IPS-15b (cell line): ENCODE data around the gene ASTN2.

Experiments used
- H3K27me3 ChIP-seq: one replicate; pipeline ENCODE4 v1.6.1; 2013; ENCODE audit warnings: low read length; ENCODE audit not compliant: control insufficient read depth, insufficient read depth
- H3K36me3 ChIP-seq: one replicate; pipeline ENCODE4 v1.6.1; 2013; ENCODE audit warnings: low read length; ENCODE audit not compliant: control insufficient read depth, insufficient read depth
- H3K4me1 ChIP-seq: one replicate; pipeline ENCODE4 v1.6.1; 2013; ENCODE audit warnings: mild to moderate bottlenecking, low read length; ENCODE audit not compliant: control insufficient read depth, insufficient read depth
- H3K4me3 ChIP-seq: one replicate; pipeline ENCODE4 v1.5.1; 2013; ENCODE audit warnings: low read depth, low read length
- H3K9ac ChIP-seq: one replicate; pipeline ENCODE4 v1.6.1; 2013; ENCODE audit warnings: low read depth, mild to moderate bottlenecking, low read length
- H3K9me3 ChIP-seq: one replicate; pipeline ENCODE4 v1.6.1; 2013; ENCODE audit warnings: mild to moderate bottlenecking, low read length; ENCODE audit not compliant: control insufficient read depth, insufficient read depth

ASTN2 gene

GRCh38 chr9:116471093-116471906 lies 943.6 kb downstream of the ASTN2 start:
- no peak overlapping the region for H3K9ac ChIP-seq
- peaks cover 20% of the 10 kb centered on the region for H3K4me1 ChIP-seq
- H3K9me3 ChIP-seq: no peaks in the 10 kb centered on the region
- no peaks in the 10 kb centered on the region for H3K27me3 ChIP-seq
- H3K36me3 ChIP-seq: no peaks in the 10 kb centered on the region
- peak overlapping the region; percentile 20 for H3K4me3 ChIP-seq

DNA sequence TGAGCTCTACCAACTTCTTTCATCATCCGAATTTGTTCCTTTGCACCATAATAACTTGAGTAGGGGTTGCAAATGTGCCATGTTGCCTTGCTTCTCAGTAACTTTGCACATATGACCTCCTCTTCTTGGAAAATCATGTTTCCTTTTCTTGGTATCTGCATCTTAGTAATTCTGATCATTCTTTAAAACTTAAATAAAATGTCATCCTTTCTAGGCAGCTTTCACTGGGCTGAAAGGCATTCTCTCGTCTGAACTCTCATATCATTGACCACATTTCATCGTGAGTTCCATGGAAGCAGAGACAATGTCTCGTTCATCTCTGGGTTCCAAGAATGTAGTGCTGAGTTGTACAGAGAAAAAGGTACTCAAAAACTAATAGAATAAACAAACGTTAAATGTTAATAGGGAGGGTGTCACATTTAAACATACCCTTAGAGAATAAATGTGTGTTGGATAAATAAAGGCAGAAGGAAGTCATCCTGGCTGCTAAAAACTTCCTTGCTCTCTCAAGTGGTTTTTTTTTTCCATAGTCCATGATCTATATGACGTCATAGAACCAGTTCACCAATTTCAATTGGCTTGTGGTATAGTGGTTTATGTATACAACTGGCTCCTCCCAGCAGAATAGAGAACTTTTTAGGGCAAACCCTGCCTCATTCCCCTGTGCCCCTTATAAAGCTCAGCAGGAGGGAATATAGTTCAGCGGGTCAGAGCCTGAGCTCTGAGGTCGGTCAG lies 945.9 kb downstream of the ASTN2 start:
- peaks cover 20% of the 10 kb centered on the region for H3K4me1 ChIP-seq
- H3K9ac ChIP-seq: no peak overlapping the region
- no peaks in the 10 kb centered on the region for H3K9me3 ChIP-seq
- no peak overlapping the region for H3K4me3 ChIP-seq
- H3K36me3 ChIP-seq: no peaks in the 10 kb centered on the region
- H3K27me3 ChIP-seq: no peaks in the 10 kb centered on the region

DNA sequence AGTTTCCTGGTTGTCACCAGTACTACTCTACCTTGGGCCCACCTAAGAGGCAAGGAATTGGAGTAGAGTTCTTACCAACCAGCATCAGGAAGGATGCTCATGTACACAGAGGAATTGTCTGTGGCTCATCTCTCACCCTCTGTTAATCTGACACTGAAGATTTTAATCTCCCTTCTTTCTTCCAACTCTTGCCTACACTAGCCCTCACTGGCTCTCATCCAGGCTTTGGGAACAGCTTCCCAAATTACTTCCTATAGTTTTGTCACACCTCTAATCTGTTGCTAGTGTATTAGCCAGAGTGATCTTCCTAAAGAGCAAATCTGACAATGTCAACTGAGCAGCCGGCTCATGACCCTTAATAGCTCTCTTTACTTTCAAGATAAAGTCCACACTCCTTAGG lies 946.5 kb downstream of the ASTN2 start:
- Histone ChIP-seq H3K9me3 (no peaks in the 10 kb centered on the region), H3K36me3 (no peaks in the 10 kb centered on the region), H3K4me1 (peaks cover 20% of the 10 kb centered on the region), H3K9ac (no peak overlapping the region), H3K4me3 (no peak overlapping the region), H3K27me3 (no peaks in the 10 kb centered on the region)

DNA sequence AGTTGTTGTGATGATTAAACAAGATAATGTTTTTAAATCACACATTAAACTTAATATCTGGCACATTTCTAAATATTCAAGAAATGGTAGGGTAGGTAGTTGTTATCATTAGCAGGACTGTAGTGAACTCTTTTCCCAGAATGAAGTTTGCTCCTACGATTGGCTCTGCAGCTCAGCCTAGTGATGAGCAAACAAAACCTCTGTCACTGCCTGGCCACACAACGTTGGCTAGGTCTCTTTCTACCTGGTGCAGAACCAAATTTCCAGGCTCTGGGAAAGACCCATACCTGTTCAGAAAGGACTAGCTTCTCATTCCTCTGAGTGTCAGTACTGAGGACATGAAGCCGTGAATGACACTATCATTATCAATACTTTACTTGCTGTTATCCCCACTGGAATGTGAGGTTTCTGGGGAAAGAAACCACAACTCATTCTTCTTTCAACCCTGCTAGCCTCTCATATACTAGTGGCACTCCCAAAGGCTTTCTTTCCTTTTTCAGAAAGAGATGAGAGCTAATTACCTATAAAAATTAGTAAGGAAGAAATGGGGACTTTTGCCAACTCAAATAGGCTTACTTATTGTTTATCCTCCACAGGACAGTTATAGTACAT lies 947.0 kb downstream of the ASTN2 start:
- no peaks in the 10 kb centered on the region for H3K36me3 ChIP-seq
- no peaks in the 10 kb centered on the region for H3K9me3 ChIP-seq
- H3K27me3 ChIP-seq: no peaks in the 10 kb centered on the region
- no peak overlapping the region for H3K9ac ChIP-seq
- peaks cover 20% of the 10 kb centered on the region for H3K4me1 ChIP-seq
- H3K4me3 ChIP-seq: no peak overlapping the region

DNA sequence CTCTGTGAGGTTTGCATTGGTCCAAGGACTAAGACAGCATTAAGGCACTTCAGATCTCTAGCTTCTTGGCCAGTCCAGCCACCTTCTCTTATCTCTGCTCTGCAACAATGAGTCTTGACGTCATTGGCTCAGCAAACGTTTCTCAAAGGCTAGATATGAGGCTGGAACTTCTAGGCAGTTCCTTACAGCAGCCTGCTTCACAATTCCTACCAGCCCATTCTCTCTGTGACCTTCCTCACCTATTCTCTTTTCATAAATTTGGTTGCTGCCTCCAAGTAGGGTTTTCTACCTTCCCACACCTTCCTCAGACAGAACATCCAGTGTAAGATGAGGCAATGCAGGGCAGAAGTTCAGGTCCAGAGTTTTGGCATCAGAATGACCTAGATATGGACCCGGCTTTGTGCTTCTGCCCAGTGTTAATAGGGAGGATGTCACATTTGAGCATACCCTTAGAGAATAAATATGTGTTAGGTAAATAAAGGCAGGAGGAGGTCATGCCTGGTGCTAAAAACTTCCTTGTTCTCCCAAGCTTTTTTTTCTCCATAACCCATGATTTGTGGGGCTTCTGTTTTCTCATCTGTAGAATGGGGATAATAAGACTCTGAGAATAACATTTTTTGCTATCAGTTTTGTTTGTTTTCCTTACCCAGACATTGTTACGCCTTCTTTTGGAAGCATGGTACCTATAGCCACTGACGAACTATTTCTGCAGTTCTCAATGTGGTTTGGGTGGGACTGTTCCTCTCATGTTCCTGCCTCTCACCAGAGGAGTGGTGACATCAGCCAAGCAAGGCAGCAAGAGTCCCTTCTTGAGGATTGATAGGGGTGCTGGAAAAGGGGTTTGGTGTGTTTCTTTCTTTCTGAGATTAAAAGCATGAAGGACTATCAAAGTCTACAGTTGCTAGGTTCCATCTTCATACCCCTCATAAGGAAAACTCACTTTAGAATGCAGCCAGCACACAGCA lies 948.3 kb downstream of the ASTN2 start:
- H3K4me1 ChIP-seq: peaks cover 11% of the 10 kb centered on the region
- no peak overlapping the region for H3K9ac ChIP-seq
- no peaks in the 10 kb centered on the region for H3K27me3 ChIP-seq

DNA sequence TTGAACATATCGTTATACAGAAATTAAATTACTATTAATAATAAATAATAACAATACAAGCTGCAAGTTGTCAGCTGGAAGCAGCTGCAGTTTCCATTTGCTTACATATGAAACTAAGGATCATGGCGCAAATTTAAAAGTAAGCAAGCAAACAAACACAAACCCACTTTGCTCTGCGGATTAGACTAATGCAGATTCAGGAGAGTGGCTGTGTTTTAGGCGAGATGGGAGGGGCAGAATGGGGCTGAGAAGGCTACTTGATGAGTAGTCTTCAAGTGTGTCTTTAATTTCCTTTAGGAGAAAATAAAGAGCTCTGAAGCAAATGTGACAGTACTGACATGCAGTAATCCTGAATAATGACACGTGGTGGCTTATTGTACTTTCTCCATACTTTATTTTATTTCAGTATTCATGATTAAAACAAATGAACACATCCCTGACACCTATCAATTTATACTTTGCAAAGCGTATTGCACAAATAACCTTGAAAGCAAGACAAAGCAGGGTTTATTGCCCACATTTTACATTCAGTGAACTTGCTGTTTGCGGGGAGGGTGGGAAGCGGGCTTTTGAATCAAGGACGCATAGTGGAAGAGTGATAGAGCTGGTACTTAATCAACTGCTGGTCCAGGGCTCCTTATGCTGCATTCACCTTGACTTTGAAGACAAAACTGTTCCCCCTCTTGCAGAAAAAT lies 949.1 kb downstream of the ASTN2 start:
- H3K27me3 ChIP-seq: no peaks in the 10 kb centered on the region
- no peak overlapping the region for H3K9ac ChIP-seq
- no peaks in the 10 kb centered on the region for H3K36me3 ChIP-seq
- no peaks in the 10 kb centered on the region for H3K9me3 ChIP-seq
- H3K4me3 ChIP-seq: no peak overlapping the region
- peaks cover 6% of the 10 kb centered on the region for H3K4me1 ChIP-seq

More for the DNA sequence above, 948.3 kb downstream of the ASTN2 start:
- H3K4me3 ChIP-seq: no peak overlapping the region
- no peaks in the 10 kb centered on the region for H3K9me3 ChIP-seq
- H3K36me3 ChIP-seq: no peaks in the 10 kb centered on the region

- Histone ChIP-seq H3K9ac (no peak overlapping the region), H3K27me3 (no peaks in the 10 kb centered on the region), H3K9me3 (no peaks in the 10 kb centered on the region), H3K4me1 (no peaks in the 10 kb centered on the region), H3K36me3 (no peaks in the 10 kb centered on the region), H3K4me3 (no peak overlapping the region)
Observed at GRCh38 chr9:116464987-116465571, 949.8 kb downstream of the ASTN2 start.

DNA sequence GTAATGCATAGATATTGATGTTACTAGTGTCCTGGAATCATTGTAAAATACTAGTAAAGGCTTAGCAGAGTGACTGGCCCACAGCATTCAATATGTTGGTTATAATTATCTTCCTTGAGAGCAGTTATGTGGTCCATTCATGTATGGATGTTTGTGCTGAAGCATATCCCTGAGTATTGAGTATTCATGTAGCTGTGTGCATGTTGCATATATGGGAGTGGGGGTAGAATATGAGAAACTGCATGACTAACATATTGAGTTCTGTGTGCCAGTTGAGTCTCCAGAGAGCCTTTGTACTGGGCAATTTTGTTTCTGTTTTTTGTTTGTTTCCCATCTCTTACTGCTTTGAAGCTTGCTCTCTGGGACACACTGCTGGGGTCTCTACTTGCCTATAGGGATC lies 950.4 kb downstream of the ASTN2 start:
- H3K4me1 ChIP-seq: no peaks in the 10 kb centered on the region
- no peak overlapping the region for H3K4me3 ChIP-seq
- H3K9me3 ChIP-seq: no peaks in the 10 kb centered on the region
- H3K27me3 ChIP-seq: no peaks in the 10 kb centered on the region
- no peak overlapping the region for H3K9ac ChIP-seq
- H3K36me3 ChIP-seq: no peaks in the 10 kb centered on the region

DNA sequence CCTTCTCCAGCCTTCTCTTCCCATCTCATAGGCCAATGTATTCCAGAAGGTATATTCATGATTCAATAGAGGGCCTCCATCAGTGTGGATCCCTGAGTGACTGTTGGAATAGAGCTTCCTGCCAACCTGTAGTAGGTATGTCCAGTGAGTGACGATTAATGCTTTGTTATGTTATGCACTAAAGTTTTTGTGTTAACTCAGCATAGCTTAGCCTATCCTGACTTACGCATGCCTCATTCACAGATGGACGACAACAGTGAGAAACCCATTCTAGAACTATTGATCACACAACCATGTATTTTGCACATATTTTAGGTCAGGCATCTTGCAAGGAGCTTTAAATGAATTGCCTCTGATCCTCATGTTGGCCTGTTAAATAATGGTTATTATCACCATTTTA lies 953.2 kb downstream of the ASTN2 start:
- Histone ChIP-seq H3K4me3 (no peak overlapping the region), H3K9me3 (no peaks in the 10 kb centered on the region), H3K36me3 (no peaks in the 10 kb centered on the region), H3K9ac (no peak overlapping the region), H3K4me1 (no peaks in the 10 kb centered on the region), H3K27me3 (no peaks in the 10 kb centered on the region)

DNA sequence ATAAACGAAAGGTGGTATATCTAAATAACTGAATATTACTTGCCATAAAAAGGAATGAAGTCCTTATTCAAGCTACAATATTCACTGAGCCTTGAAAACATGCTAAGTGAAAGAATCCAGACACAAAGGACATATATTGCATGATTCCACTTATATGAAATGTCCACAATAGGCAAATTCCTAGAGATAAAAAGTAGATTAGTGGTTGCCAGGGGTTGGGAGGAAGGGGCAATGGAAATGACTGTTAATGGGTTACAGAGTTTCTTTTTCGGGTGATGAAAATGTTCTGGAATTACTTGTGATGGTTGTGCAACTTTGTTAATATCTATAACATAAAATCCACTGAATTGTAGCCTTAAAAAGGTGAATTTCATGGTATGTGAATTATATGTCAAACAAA lies 954.8 kb downstream of the ASTN2 start:
- no peaks in the 10 kb centered on the region for H3K36me3 ChIP-seq
- H3K9me3 ChIP-seq: no peaks in the 10 kb centered on the region
- H3K4me3 ChIP-seq: no peak overlapping the region
- no peaks in the 10 kb centered on the region for H3K4me1 ChIP-seq
- no peak overlapping the region for H3K9ac ChIP-seq
- H3K27me3 ChIP-seq: no peaks in the 10 kb centered on the region
